SK-N-SH (cell line): Measurements from ENCODE around the gene MICAL2.

ENCODE experiments used
- CHD2 ChIP-seq: fragments of 150-350 bp; IDR thresholded peaks from 2 replicates; pipeline ENCODE4 v1.6.1; 2018; ENCODE audit warnings: low read length; ENCODE audit not compliant: partially characterized antibody
- CTCF ChIP-seq: fragments of 200-600 bp; sonication (generic); IDR thresholded peaks from 2 replicates; pipeline ENCODE4 v1.6.1; 2017; ENCODE audit warnings: antibody characterized with exemption, mild to moderate bottlenecking, moderate library complexity
- FOXM1 ChIP-seq: IDR thresholded peaks from 2 replicates; pipeline ENCODE4 v1.4.0; 2012; ENCODE audit warnings: low read depth, mild to moderate bottlenecking
- GABPA ChIP-seq: IDR thresholded peaks from 2 replicates; pipeline ENCODE4 v1.4.0; 2012; ENCODE audit warnings: low read depth, mild to moderate bottlenecking
- MXI1 ChIP-seq: IDR thresholded peaks from 2 replicates; pipeline ENCODE4 v1.6.1; 2012; ENCODE audit warnings: mild to moderate bottlenecking, low read depth, low read length, improper control_type of control experiment
- NFIC ChIP-seq: IDR thresholded peaks from 2 replicates; pipeline ENCODE4 v1.4.0; 2012; ENCODE audit warnings: borderline replicate concordance
- POLR2AphosphoS5 ChIP-seq: IDR thresholded peaks from 2 replicates; pipeline ENCODE4 v1.6.1; 2012; ENCODE audit warnings: low read depth, low read length
- RAD21 ChIP-seq: IDR thresholded peaks from 2 replicates; pipeline ENCODE4 v1.6.1; 2012; ENCODE audit warnings: mild to moderate bottlenecking, low read length
- RCOR1 ChIP-seq: fragments of 150-350 bp; IDR thresholded peaks from 2 replicates; pipeline ENCODE4 v1.6.1; 2017; ENCODE audit warnings: antibody characterized with exemption, low read length
- REST ChIP-seq: IDR thresholded peaks from 2 replicates; pipeline ENCODE4 v1.6.1; 2012; ENCODE audit warnings: mild to moderate bottlenecking, low read depth, low read length, moderate library complexity
- RXRA ChIP-seq: IDR thresholded peaks from 2 replicates; pipeline ENCODE4 v1.4.0; 2012; ENCODE audit warnings: low read depth, mild to moderate bottlenecking, borderline replicate concordance
- TAF1 ChIP-seq: IDR thresholded peaks from 2 replicates; pipeline ENCODE4 v1.6.1; 2012; ENCODE audit warnings: low read depth, mild to moderate bottlenecking, low read length, moderate library complexity, borderline replicate concordance

GRCh38 chr11:12269446-12270214 lies 159.2 kb downstream of the MICAL2 start:
- TF ChIP-seq CTCF = no peak
- no peak for TF ChIP-seq RXRA
- 0 out of 2 replicates have a peak, but pooled peaks have one; percentile 2 for TF ChIP-seq RCOR1
- no peak for TF ChIP-seq CHD2
- no peak for TF ChIP-seq RAD21
- no peak for TF ChIP-seq FOXM1
- TF ChIP-seq REST = no peak
- no peak for TF ChIP-seq TAF1
- no peak for TF ChIP-seq GABPA
- no peak for TF ChIP-seq NFIC
- 0 out of 2 replicates have a peak, but pooled peaks have one; percentile 48 for TF ChIP-seq MXI1
- no peak for TF ChIP-seq POLR2AphosphoS5
